ENCODE results near the gene LRRC49.

LRRC49 gene

GRCh38 chr15:71049706-71050422 lies 157.2 kb downstream of the LRRC49 start:
- DNase-seq: no peak

GRCh38 chr15:71050461-71050860 lies 157.8 kb downstream of the LRRC49 start:
- no peak for DNase-seq

GRCh38 chr15:71051539-71051938 lies 158.9 kb downstream of the LRRC49 start:
- peak in 17 of 56 donors; percentile 2 to 41 (median 9) for DNase-seq

- no peak for DNase-seq
Measured at GRCh38 chr15:71052356-71052755, 159.7 kb downstream of the LRRC49 start.

- DNase-seq: no peak
Measured at GRCh38 chr15:71054286-71054952, 161.8 kb downstream of the LRRC49 start.

GRCh38 chr15:71055461-71055860 lies 162.8 kb downstream of the LRRC49 start:
- no peak for DNase-seq

GRCh38 chr15:71056111-71056510 lies 163.5 kb downstream of the LRRC49 start:
- DNase-seq: no peak

- DNase-seq: no peak
Measured at GRCh38 chr15:71057143-71057542, 164.5 kb downstream of the LRRC49 start.

- no peak for DNase-seq
Measured at GRCh38 chr15:71057581-71057980, 165.0 kb downstream of the LRRC49 start.

GRCh38 chr15:71060983-71061382 lies 168.4 kb downstream of the LRRC49 start:
- DNase-seq: no peak

GRCh38 chr15:71066983-71067382 lies 174.4 kb downstream of the LRRC49 start:
- no peak for DNase-seq

- no peak for DNase-seq
Measured at GRCh38 chr15:71069693-71070092, 177.1 kb downstream of the LRRC49 start.

GRCh38 chr15:71071529-71071928 lies 178.9 kb downstream of the LRRC49 start:
- DNase-seq: no peak

- no peak for DNase-seq
Measured at GRCh38 chr15:71072423-71072822, 179.8 kb downstream of the LRRC49 start.

GRCh38 chr15:71078506-71079207 lies 186.0 kb downstream of the LRRC49 start:
- no peak for DNase-seq

GRCh38 chr15:71079208-71080044 lies 186.8 kb downstream of the LRRC49 start:
- no peak for DNase-seq

GRCh38 chr15:71080166-71080565 lies 187.5 kb downstream of the LRRC49 start:
- DNase-seq: no peak

- DNase-seq: no peak
Measured at GRCh38 chr15:71080705-71081104, 188.1 kb downstream of the LRRC49 start.

- DNase-seq: no peak
Measured at GRCh38 chr15:71082803-71083202, 190.2 kb downstream of the LRRC49 start.

GRCh38 chr15:71083349-71083748 lies 190.7 kb downstream of the LRRC49 start:
- no peak for DNase-seq

GRCh38 chr15:71084264-71084663 lies 191.6 kb downstream of the LRRC49 start:
- no peak for DNase-seq

GRCh38 chr15:71085809-71086208 lies 193.2 kb downstream of the LRRC49 start:
- no peak for DNase-seq

Measured in nucleus accumbens (tissue), 56 donors.